Neuronal stem cell (in vitro differentiated cells): Measurements from ENCODE around the gene RFWD3.
A peak's percentile ranks its signal among the peaks of the same experiment; 100 is the strongest.

Experiments
- DNase-seq: peaks from one replicate; pipeline ENCODE4 v3.0.0-alpha.2; 2013; ENCODE audit warnings: low spot score
- H2AFZ ChIP-seq: one replicate; pipeline ENCODE4 v1.6.1; 2013; ENCODE audit warnings: mild to moderate bottlenecking, low read length, inconsistent platforms
- H2AK5ac ChIP-seq: 2 replicates; pipeline ENCODE4 v1.6.1; 2013; ENCODE audit warnings: low read depth, mild to moderate bottlenecking, inconsistent platforms, low read length, moderate library complexity, mixed read lengths
- H2BK120ac ChIP-seq: 2 replicates; pipeline ENCODE4 v1.6.1; 2013; ENCODE audit warnings: low read depth, mild to moderate bottlenecking, inconsistent platforms, low read length, moderate library complexity, mixed read lengths
- H2BK12ac ChIP-seq: one replicate; pipeline ENCODE4 v1.6.1; 2013; ENCODE audit warnings: low read length, inconsistent platforms
- H2BK15ac ChIP-seq: 2 replicates; pipeline ENCODE4 v1.6.1; 2013; ENCODE audit warnings: mild to moderate bottlenecking, low read length, inconsistent platforms, mixed read lengths
- H2BK5ac ChIP-seq: one replicate; pipeline ENCODE4 v1.6.1; 2013; ENCODE audit warnings: inconsistent platforms, mild to moderate bottlenecking, low read length, moderate library complexity
- H3K14ac ChIP-seq: one replicate; pipeline ENCODE4 v1.6.1; 2013; ENCODE audit warnings: low read length, inconsistent platforms
- H3K18ac ChIP-seq: 2 replicates; pipeline ENCODE4 v1.6.1; 2013; ENCODE audit warnings: low read length, inconsistent platforms
- H3K23ac ChIP-seq: 2 replicates; pipeline ENCODE4 v1.6.1; 2013; ENCODE audit warnings: low read depth, mild to moderate bottlenecking, mixed read lengths, low read length, inconsistent platforms; ENCODE audit not compliant: poor library complexity
- H3K27ac ChIP-seq: replicated peaks from 3 replicates; pipeline ENCODE4 v1.5.1; 2013; ENCODE audit warnings: low read length, inconsistent platforms
- H3K27me3 ChIP-seq, 3 experiments: 2 replicates each; pipeline ENCODE4 v1.6.1; 2013; ENCODE audit warnings: low read length in 3 of 3, mild to moderate bottlenecking in 2 of 3, inconsistent platforms in 1 of 3, low read depth in 1 of 3, mixed read lengths in 1 of 3, moderate library complexity in 1 of 3; ENCODE audit not compliant: control insufficient read depth in 3 of 3, insufficient read depth in 3 of 3
- H3K36me3 ChIP-seq, 2 donors: replicated peaks in 1 of 2; 2 replicates each; pipeline ENCODE4 v1.6.1; 2013; ENCODE audit warnings: low read length in 2 of 2; ENCODE audit not compliant: control insufficient read depth in 2 of 2, insufficient read depth in 2 of 2
- H3K4ac ChIP-seq: 2 replicates; pipeline ENCODE4 v1.6.1; 2013; ENCODE audit warnings: inconsistent platforms, mild to moderate bottlenecking, low read length, moderate library complexity
- H3K4me1 ChIP-seq, 2 donors: 1 replicate in 1 of 2; 2 replicates in 1 of 2; pipeline ENCODE4 v1.6.1; 2013; ENCODE audit warnings: low read length in 2 of 2, low read depth in 1 of 2; ENCODE audit not compliant: control insufficient read depth in 2 of 2, insufficient read depth in 1 of 2
- H3K4me2 ChIP-seq: one replicate; pipeline ENCODE4 v1.6.1; 2013; ENCODE audit warnings: mild to moderate bottlenecking, low read length, inconsistent platforms; ENCODE audit not compliant: insufficient read depth, poor library complexity, severe bottlenecking
- H3K4me3 ChIP-seq, 2 donors: 2 replicates each; pipeline ENCODE4 v1.5.1; 2013; ENCODE audit warnings: low read length in 2 of 2, mild to moderate bottlenecking in 2 of 2, inconsistent platforms in 1 of 2, moderate library complexity in 1 of 2
- H3K79me1 ChIP-seq: one replicate; pipeline ENCODE4 v1.6.1; 2013; ENCODE audit warnings: low read depth, mild to moderate bottlenecking, inconsistent platforms, low read length, moderate library complexity
- H3K9ac ChIP-seq: one replicate; pipeline ENCODE4 v1.6.1; 2013; ENCODE audit warnings: mild to moderate bottlenecking, low read depth, low read length, inconsistent platforms; ENCODE audit not compliant: poor library complexity
- H3K9me3 ChIP-seq, 2 donors: replicated peaks in 1 of 2; 2 replicates each; pipeline versions ENCODE3 to v1.6.1; 2013; ENCODE audit warnings: low read length in 2 of 2, mild to moderate bottlenecking in 2 of 2, inconsistent platforms in 1 of 2, low read depth in 1 of 2, mixed read lengths in 1 of 2, moderate library complexity in 1 of 2; ENCODE audit not compliant: control insufficient read depth in 2 of 2, insufficient read depth in 1 of 2
- H4K8ac ChIP-seq: one replicate; pipeline ENCODE4 v1.6.1; 2013; ENCODE audit warnings: low read depth, mild to moderate bottlenecking, inconsistent platforms, low read length, moderate library complexity
- H4K91ac ChIP-seq: one replicate; pipeline ENCODE4 v1.6.1; 2013; ENCODE audit warnings: low read length, low read depth, mild to moderate bottlenecking, inconsistent platforms; ENCODE audit not compliant: poor library complexity
- WGBS, 2 donors: extraction: QIAGEN DNeasy Blood & Tissue Kit; methylation state at CpG; one replicate each; pipeline ENCODE4 v1.1.7; 2013; ENCODE audit warnings: missing lambda C conversion rate in 2 of 2, mixed read lengths in 1 of 2; ENCODE audit not compliant: insufficient read length in 2 of 2, insufficient replicate concordance in 1 of 2; ENCODE audit errors: extremely low coverage in 2 of 2; 5-methylcytosine and 5-hydroxymethylcytosine counted together

The RFWD3 gene

DNA sequence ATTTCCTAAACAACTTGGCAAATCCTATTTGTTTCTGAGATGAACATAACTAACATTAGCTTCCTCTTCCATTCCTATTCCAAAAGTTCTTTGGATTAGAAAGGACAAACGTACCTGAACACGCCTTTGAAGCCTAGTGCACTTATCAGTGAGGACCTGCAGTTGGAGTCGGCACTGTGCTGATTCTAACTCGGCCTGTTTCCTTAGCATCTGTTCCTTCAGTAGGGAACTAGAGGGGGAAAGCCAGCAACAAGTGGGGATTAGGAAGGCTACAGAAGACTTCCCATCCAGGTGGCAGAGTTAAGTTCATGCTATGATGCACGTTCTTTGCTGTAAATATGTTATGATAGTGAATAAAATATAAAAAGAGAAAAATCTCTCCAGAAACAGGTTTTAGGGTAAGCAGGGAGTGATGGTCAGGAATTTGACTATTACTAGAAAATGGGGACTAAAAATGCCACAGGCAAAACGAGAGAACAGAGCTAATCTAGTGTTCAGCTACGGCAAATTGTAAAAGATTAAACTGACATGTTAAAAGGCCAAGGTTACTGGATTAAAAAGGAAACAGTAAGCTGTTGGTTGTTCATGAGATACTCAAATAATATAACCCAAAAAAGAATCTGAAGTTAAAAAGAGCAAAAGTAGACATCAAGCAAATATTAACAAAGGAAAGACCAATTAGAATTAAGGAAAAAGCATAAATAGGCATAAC, 28.8 kb downstream of the RFWD3 start:
- H3K4me3 ChIP-seq = no peak overlapping the region
- peaks cover 16 to 95% of the 10 kb centered on the region in 2 donors for H3K36me3 ChIP-seq

DNA sequence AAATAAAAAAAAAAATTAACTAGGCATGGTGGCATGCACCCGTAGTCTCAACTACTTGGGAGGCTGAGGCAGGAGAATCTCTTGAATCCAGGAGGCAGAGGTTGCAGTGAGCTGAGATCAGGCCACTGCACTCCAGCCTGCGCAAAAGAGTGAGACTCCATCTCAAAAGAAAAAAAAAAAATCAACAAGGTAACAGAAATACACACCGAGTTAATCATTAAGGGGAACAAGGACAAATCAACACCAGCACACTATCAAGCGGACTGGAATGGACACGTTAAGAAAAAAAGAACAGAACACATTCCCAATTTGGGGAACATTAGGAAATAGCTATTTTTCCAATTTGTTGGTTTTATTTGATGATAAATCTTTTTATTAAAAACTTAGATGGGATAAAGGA, 31.4 kb downstream of the RFWD3 start:
- Histone ChIP-seq H3K36me3 (peaks cover 29 to 96% of the 10 kb centered on the region in 2 donors), H3K9ac (no peak overlapping the region), H2BK15ac (no peak overlapping the region), H3K23ac (no peak overlapping the region), H2BK5ac (no peak overlapping the region), H3K4me1 (no peaks in the 10 kb centered on the region), H3K27ac (no peak overlapping the region), H2AK5ac (no peak overlapping the region), H3K27me3 (no peaks in the 10 kb centered on the region), H3K4me2 (no peak overlapping the region), H3K79me1 (peaks cover 2% of the 10 kb centered on the region), H3K18ac (no peak overlapping the region), H3K14ac (no peak overlapping the region), H4K91ac (no peak overlapping the region), H3K4ac (no peak overlapping the region), H2AFZ (no peak overlapping the region), H3K9me3 (no peaks in the 10 kb centered on the region), H2BK12ac (no peak overlapping the region), H2BK120ac (no peak overlapping the region), H4K8ac (no peak overlapping the region), H3K4me3 (no peak overlapping the region)
- WGBS, 2 donors = no CpG with 5 or more reads among the region's 5 CpGs
- DNase-seq = no peak

More for the DNA sequence above, 28.8 kb downstream of the RFWD3 start:
- H3K23ac ChIP-seq = no peak overlapping the region
- no peak overlapping the region for H2BK5ac ChIP-seq
- H2BK120ac ChIP-seq = no peak overlapping the region
- H4K91ac ChIP-seq = no peak overlapping the region
- WGBS, 2 donors = no CpG with 5 or more reads among the region's 7 CpGs
- no peaks in the 10 kb centered on the region for H3K79me1 ChIP-seq
- no peak overlapping the region for H3K9ac ChIP-seq
- no peak overlapping the region for H3K18ac ChIP-seq
- no peaks in the 10 kb centered on the region for H3K27me3 ChIP-seq
- no peak overlapping the region for H3K4me2 ChIP-seq
- no peak overlapping the region for H3K14ac ChIP-seq
- H3K27ac ChIP-seq = no peak overlapping the region
- no peak overlapping the region for H4K8ac ChIP-seq
- no peaks in the 10 kb centered on the region for H3K9me3 ChIP-seq
- no peak overlapping the region for H2BK15ac ChIP-seq
- H2AK5ac ChIP-seq = no peak overlapping the region
- no peak overlapping the region for H2AFZ ChIP-seq
- H2BK12ac ChIP-seq = no peak overlapping the region
- H3K4me1 ChIP-seq = no peaks in the 10 kb centered on the region
- DNase-seq = no peak
- no peak overlapping the region for H3K4ac ChIP-seq

DNA sequence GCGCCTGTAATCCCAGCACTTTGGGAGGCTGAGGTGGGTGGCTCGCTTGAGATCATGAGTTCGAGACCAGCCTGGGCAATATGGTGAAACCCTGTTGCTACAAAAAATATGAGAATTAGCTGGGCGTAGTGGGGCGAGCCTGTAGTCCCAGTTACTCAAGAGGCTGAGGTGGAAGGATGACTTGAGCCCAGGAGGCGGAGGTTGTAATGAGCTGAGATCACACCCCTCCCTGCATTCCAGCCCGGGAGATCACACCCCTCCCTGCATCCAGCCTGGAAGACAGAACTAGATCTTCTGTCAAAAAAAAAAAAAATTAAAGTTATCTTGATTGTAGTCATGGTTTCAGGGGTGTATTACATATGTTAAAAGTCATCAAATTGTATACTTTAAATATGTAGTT, 33.0 kb downstream of the RFWD3 start:
- no peak overlapping the region for H3K27ac ChIP-seq
- H3K9me3 ChIP-seq = no peaks in the 10 kb centered on the region
- no peak overlapping the region for H3K4me3 ChIP-seq
- no peak overlapping the region for H4K8ac ChIP-seq
- H3K18ac ChIP-seq = no peak overlapping the region
- no peak overlapping the region for H2BK120ac ChIP-seq
- no peak overlapping the region for H2AFZ ChIP-seq
- no peaks in the 10 kb centered on the region for H3K27me3 ChIP-seq
- no peak overlapping the region for H3K4me2 ChIP-seq
- H3K79me1 ChIP-seq = peaks cover 2% of the 10 kb centered on the region
- H3K23ac ChIP-seq = no peak overlapping the region
- H3K36me3 ChIP-seq = peaks cover 33 to 96% of the 10 kb centered on the region in 2 donors
- H3K4me1 ChIP-seq = no peaks in the 10 kb centered on the region
- no peak overlapping the region for H3K14ac ChIP-seq
- H4K91ac ChIP-seq = no peak overlapping the region
- H3K9ac ChIP-seq = no peak overlapping the region
- whole genome bisulfite sequencing, 2 donors = no CpG with 5 or more reads among the region's 7 CpGs
- no peak overlapping the region for H2BK12ac ChIP-seq
- H2BK15ac ChIP-seq = no peak overlapping the region
- H2BK5ac ChIP-seq = no peak overlapping the region
- H2AK5ac ChIP-seq = no peak overlapping the region
- no peak for DNase-seq
- H3K4ac ChIP-seq = no peak overlapping the region

DNA sequence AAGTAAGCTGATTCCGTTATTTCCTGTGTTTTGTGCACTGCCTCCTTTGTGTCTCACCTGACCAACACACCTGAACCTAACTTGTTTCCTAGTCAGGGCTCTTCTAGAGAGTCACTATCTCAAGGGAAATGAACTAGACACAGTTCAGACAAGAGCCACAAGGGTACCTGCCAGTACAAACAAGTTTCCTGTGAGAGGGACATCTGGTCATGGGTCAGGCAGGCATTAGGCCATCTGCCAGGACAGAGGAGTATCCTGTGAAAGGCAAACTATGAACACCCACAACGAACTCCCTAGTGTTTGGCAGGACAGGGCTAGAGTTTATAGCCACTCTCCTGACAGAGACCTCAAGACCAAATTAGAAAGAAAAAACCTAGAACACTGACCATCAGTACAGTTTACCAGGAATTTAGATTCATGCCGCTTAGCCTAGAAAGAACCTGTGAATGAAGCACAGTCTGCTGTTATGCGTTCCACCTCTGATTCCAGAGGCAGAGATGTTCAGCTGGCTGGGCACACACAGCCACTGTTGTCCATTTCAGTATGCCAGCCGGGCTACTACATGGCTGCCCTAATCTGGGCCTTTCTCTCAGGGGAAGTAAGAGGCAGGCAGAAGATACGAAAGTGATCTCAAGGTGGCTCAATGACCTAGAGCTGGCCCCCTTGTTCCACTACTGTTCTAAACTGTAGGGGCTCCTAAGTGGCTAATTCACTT, 39.0 kb downstream of the RFWD3 start:
- Histone ChIP-seq H3K4ac (no peak overlapping the region), H3K4me3 (no peak overlapping the region), H2BK120ac (no peak overlapping the region), H4K91ac (no peak overlapping the region), H3K79me1 (peaks cover 2% of the 10 kb centered on the region), H2AK5ac (no peak overlapping the region), H3K14ac (no peak overlapping the region), H2BK12ac (no peak overlapping the region), H2AFZ (no peak overlapping the region), H3K9ac (peak overlapping the region; percentile 12), H2BK15ac (no peak overlapping the region), H3K27me3 (no peaks in the 10 kb centered on the region), H3K18ac (no peak overlapping the region), H3K36me3 (peaks cover 58 to 99% of the 10 kb centered on the region in 2 donors), H2BK5ac (no peak overlapping the region), H3K27ac (no peak overlapping the region), H4K8ac (no peak overlapping the region), H3K9me3 (no peaks in the 10 kb centered on the region), H3K4me1 (no peaks in the 10 kb centered on the region), H3K23ac (no peak overlapping the region), H3K4me2 (no peak overlapping the region)
- no peak for DNase-seq
- WGBS, 2 donors = no CpG with 5 or more reads among the region's 6 CpGs
